ENCODE measurements around the gene MYO3B.

MYO3B gene

GRCh38 chr2:170336916-170337315, 159.0 kb downstream of the MYO3B start:
- ChIA-PET POLR2A (ENCODE audit: low non-redundant PET) (no interaction called here), CTCF (interaction anchor here (0.8 kb wide), 1 partner anchor 12 kb away, joined by 3 read pairs; no protein-coding TSS in a partner anchor)
- TF ChIP-seq CTCF (conservative IDR thresholded peaks at IDR 0.05; ENCODE audit: low read depth): no peak
- no peak overlapping the region for H3K27ac ChIP-seq
- no peak for DNase-seq (ENCODE audit: low spot score)

- POLR2A ChIA-PET (ENCODE audit: low non-redundant PET): no interaction called here
- no peak overlapping the region for H3K27ac ChIP-seq
- no peak for DNase-seq (ENCODE audit: low spot score)
- CTCF ChIA-PET: interaction anchor here (0.5 to 1.1 kb wide), 3 partner anchors 15 to 478 kb away, joined by 4 read pairs; partner anchors contain the start of gene GAD1
- TF ChIP-seq CTCF (conservative IDR thresholded peaks at IDR 0.05; ENCODE audit: low read depth): no peak
These were observed 161.4 kb downstream of the MYO3B start for GRCh38 chr2:170339322-170339721.

DNA sequence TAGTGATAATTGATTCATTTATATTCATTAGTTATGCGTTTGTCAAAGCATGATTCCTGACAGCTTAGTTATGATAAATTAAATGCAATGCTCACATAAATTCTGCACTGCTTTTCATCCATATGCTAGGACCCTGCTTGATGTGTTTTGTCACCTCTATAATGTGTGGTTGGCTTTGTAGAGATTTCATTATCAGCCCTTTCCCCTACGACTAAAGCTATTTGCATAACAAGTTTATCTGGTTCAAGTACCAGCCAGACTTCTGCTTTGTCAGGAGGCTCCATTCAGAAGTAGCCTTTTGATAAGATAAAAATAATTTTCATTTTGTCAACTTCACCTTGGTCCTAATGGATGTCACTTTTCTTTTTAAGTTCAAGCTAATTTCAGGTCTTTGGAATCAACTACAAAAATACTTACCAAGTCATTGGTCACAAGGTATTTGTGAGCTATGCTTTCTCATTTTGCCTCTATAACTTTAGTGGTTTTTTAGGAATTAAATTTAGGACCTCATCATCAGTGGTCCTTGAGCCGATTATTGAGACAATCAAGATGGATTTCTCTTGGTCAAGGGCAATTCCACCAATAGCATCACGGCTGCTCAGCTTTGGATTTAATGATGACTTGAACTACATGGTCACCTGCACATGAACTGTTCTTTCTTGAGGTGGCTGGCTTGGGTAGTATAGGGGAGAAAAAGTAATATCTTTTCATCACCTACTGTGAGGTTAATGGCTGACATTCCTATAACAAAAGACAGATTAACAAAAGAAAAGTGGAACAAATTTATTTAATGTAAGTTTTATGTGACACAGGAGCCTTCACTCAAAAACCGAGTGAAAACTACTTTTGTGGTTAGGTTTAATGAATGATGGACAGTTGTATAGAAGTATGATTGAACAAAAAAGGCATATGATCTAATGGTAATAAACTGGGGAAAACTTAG, 162.1 kb downstream of the MYO3B start:
- CTCF ChIA-PET: interaction anchor here (0.5 to 1.1 kb wide), 3 partner anchors 15 to 477 kb away, joined by 4 read pairs; partner anchors contain the start of gene GAD1
- no peak for DNase-seq (ENCODE audit: low spot score)
- no peak for TF ChIP-seq CTCF (conservative IDR thresholded peaks at IDR 0.05; ENCODE audit: low read depth)
- no peak overlapping the region for H3K27ac ChIP-seq
- POLR2A ChIA-PET (ENCODE audit: low non-redundant PET): no interaction called here

DNA sequence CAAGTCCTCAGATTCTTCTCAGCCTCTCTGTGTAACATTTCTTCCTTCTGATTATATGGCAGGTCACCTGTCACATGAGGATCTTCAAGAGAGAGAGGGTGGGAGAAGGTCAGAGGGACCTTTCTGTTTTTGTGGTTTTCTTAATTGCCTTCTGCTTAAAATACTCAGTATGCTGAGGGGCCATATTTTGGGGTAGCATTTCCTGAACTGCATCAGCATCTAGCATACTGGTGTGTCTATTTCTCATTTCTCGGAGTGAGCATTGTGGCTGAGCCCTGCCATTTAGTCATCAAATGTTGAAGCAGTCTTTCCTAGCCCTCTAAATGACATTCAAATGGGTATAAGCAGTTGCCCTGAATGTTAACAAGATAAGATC, 162.7 kb downstream of the MYO3B start:
- POLR2A ChIA-PET (ENCODE audit: low non-redundant PET): no interaction called here
- H3K27ac ChIP-seq: no peak overlapping the region
- CTCF ChIA-PET: no interaction called here
- no peak for TF ChIP-seq CTCF (conservative IDR thresholded peaks at IDR 0.05; ENCODE audit: low read depth)
- DNase-seq (ENCODE audit: low spot score): no peak

GRCh38 chr2:170341684-170342623, 164.0 kb downstream of the MYO3B start:
- POLR2A ChIA-PET (ENCODE audit: low non-redundant PET): no interaction called here
- CTCF ChIA-PET: interaction anchor here (0.5 kb wide), 1 partner anchor 506 kb away, joined by 3 read pairs; no protein-coding TSS in a partner anchor
- DNase-seq (ENCODE audit: low spot score): no peak
- no peak for TF ChIP-seq CTCF (conservative IDR thresholded peaks at IDR 0.05; ENCODE audit: low read depth)
- H3K27ac ChIP-seq: no peak overlapping the region

Measured in RWPE1 (cell line).